Renal cortical epithelial cell (primary cell): Measurements from ENCODE around the gene ADGRV1. TPM values are rescaled to one million over a fixed set of nuclear protein-coding genes. Genes with fewer than 3 reads are reported as not detected.

ENCODE experiments used
- DNase-seq: peaks from one replicate; pipeline ENCODE4 v3.0.0-alpha.2; 2011; ENCODE audit warnings: low read depth
- total RNA-seq: library from RNA; depleted of rRNA; stranded (reverse); fragments of >200 nt; gene quantifications from 2 replicates; pipeline ENCODE4 v1.2.3, GENCODE V29; 2014

Gene ADGRV1
- total RNA-seq, 1 donor from 2014 or later = 0.55 TPM

DNA sequence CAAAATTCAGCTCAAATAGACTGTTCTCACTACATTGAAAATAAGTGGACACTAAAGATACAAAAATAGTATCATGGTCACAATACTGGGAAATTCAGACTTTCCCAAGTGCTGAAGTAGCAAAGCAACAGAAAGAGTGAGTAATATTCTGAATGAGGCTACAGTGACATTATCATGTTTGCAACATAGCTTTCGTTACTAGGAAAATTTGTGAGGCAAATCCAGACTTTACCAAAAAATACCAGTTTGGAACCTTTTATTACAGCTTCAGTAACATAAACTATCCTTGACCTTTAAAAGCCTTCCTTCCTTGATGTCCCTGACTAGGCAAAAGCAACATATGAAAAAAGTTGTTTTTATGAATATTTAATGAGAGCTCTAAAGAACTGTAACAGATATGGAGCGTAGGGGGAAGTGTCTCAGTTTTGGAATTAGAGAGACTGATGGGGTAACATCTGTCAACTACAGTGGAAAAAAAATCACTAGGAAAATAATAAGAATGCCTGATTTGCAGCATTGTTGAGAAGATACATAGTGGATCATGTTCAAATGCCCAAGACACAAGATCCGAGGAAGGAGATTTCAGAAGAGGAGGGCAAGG lies 312.9 kb downstream of the ADGRV1 start:
- peak; percentile 64 for DNase-seq

GRCh38 chr5:90873033-90873517 lies 314.5 kb downstream of the ADGRV1 start:
- DNase-seq = peak; percentile 58

DNA sequence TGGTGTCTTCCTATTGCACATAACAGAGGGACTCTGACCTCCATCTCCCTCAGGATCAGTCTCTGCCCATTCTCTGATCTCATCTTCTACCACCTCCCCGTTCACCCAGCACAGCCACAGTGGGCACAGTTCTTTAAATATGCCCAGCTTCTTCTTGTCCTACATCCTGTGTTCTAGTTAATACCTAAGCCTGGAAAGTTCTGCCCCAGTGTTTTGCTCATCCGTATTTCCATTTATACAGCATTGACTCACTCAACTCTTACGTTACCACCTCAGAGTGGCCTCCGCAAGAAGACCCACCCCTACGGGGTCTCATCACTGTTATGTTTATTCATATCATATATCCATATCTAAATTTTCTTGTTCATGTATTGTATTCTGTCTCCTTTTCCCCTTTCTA lies 315.5 kb downstream of the ADGRV1 start:
- DNase-seq = peak; percentile 84

- peak; percentile 83 for DNase-seq
Observed at GRCh38 chr5:90875456-90875855, 316.9 kb downstream of the ADGRV1 start.

DNA sequence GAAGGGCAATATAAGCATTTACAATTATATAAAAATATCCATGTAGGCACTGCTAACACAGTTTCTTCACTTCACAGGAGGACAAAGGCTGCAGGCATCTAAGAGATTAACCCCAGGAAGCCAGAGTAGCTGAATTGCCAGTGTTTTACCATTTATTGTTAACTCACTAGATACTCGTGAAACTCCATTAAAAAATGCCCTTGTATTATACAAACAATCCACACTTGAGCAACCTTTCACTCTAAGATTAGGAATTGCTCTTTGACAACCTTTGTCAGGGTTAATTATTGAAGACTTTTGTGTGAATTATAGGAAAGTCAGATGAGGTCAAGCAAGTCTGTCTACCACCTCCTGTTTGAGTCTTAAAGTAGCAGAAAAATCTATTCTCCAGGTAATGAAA lies 317.8 kb downstream of the ADGRV1 start:
- peak; percentile 90 for DNase-seq

GRCh38 chr5:90877049-90877448 lies 318.5 kb downstream of the ADGRV1 start:
- no peak for DNase-seq

GRCh38 chr5:90878081-90878480 lies 319.5 kb downstream of the ADGRV1 start:
- no peak for DNase-seq

GRCh38 chr5:90878549-90879196 lies 320.1 kb downstream of the ADGRV1 start:
- peak; percentile 91 for DNase-seq

- DNase-seq = peak; percentile 70
Observed at GRCh38 chr5:90881626-90882150, 323.1 kb downstream of the ADGRV1 start.

DNA sequence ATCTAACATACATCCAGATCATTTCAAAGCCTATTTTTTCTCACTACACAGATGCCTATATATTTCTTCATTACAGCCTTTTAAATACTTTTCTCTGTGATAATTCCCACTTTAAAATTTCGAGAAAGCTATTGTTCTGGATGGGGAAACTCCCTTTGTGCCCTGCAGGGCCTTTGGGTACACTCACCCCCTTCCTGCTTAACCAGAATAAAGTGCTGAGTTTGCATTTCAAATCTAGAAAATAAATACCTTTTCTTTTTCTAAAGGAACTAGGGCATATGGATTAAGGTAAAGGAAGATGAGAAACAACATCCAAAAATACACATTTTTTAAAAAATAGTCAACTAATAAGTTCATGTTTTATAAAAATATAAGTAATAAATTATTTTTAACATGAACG lies 323.9 kb downstream of the ADGRV1 start:
- no peak for DNase-seq

GRCh38 chr5:90885180-90885868 lies 326.7 kb downstream of the ADGRV1 start:
- DNase-seq = no peak

DNA sequence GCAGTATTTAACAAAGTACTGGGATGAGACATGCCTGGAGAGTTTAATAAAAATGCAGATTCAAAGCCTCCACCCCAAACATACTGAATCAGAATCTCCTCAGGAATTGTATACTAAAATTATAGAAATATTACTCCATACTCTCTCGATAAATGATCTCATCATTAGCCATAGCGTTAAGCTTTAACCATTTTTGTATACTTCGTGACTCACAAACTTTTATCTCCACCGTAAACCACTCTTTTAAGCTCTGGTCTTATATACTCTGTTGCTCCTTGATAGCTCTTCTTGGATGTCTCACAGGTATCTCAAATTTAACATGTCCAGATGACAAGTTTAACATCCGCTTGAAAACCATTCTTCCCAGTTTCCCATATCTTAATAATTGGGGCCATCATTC lies 327.8 kb downstream of the ADGRV1 start:
- DNase-seq = no peak

GRCh38 chr5:90888511-90889324 lies 330.1 kb downstream of the ADGRV1 start:
- peak; percentile 93 for DNase-seq

- no peak for DNase-seq
Observed at GRCh38 chr5:90889325-90889600, 330.7 kb downstream of the ADGRV1 start.

GRCh38 chr5:90890180-90890579 lies 331.6 kb downstream of the ADGRV1 start:
- DNase-seq = peak; percentile 36

- DNase-seq = no peak
Observed at GRCh38 chr5:90894866-90895420, 336.3 kb downstream of the ADGRV1 start.

DNA sequence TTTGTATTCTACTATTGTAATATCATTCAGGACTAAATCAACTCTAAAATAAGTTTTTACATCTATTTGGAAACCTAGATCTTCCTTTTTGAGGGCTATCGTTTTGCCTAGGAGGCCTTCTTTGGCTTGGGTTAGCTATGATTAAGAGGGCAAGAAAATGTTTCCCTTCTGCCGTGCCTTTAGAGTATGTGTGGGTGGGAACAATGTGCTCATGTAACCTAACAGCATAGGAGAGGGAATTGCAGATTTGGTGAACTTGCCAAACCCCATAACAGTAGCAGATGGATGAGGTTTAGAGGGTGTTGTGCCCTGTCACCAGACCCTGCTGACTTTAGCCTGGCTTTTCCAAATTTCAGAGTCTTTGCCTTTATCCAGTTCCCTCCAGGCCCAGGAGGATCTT lies 339.0 kb downstream of the ADGRV1 start:
- DNase-seq = no peak

GRCh38 chr5:90898326-90899013 lies 339.9 kb downstream of the ADGRV1 start:
- DNase-seq = peak; percentile 51

- DNase-seq = no peak
Observed at GRCh38 chr5:90899014-90899604, 340.5 kb downstream of the ADGRV1 start.

DNA sequence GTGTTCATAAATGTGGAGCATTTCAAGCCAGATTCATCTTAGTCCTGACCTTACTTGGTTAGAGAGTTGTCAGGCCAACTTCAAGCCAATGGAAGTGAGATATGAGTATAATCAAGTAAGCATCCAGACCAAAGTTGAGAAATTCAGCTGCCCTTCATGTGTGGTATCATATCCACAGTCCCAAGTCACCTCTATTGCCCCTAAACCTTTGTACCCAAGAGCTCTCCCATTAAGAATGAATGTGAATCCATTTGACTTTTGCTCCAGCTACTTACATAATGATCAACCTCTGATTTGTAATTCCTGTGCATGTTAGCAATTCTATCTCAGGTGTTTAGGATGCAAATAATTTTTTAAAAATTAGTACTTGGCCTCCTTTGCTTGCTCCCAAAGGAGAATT lies 342.7 kb downstream of the ADGRV1 start:
- no peak for DNase-seq

DNA sequence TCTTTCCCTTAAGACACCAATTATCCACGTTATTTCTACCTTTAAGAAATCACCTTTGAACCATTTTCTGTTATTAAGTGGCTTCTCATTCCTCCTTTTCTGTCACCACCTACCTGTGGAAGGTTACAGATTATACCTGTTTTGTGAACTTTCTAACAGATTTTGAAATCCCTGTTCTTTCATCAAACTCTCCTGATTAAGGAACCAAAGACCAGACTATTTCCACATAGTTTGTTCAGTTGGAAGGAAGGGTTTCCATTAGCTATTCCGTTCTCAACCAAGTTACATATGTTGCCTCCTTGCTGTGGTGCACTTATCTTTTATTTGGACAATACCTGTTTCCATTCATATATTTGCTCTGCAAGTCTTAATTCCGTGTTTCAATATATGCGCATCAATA lies 343.6 kb downstream of the ADGRV1 start:
- no peak for DNase-seq
